GM12891 (cell line): Measurements from ENCODE around the gene PRF1.

Experiments
- PAX5 ChIP-seq: IDR thresholded peaks from 2 replicates; pipeline ENCODE4 v1.6.1; 2011; ENCODE audit warnings: low read length, moderate library complexity, mild to moderate bottlenecking; ENCODE audit not compliant: insufficient read depth, severe bottlenecking
- POLR2A ChIP-seq: IDR thresholded peaks from 2 replicates; pipeline ENCODE4 v1.6.1; 2011; ENCODE audit warnings: low read depth, low read length, control low read depth
- POLR2AphosphoS5 ChIP-seq: IDR thresholded peaks from 2 replicates; pipeline ENCODE4 v1.6.1; 2011; ENCODE audit warnings: low read depth, low read length, control low read depth
- POU2F2 ChIP-seq: IDR thresholded peaks from 2 replicates; pipeline ENCODE4 v1.6.1; 2011; ENCODE audit warnings: low read depth, mild to moderate bottlenecking, control low read depth, low read length, moderate library complexity
- SPI1 ChIP-seq: IDR thresholded peaks from 2 replicates; pipeline ENCODE4 v1.6.1; 2011; ENCODE audit warnings: low read depth, low read length, control low read depth
- TAF1 ChIP-seq: IDR thresholded peaks from 2 replicates; pipeline ENCODE4 v1.6.1; 2011; ENCODE audit warnings: low read depth, low read length, control low read depth

- TF ChIP-seq POLR2A (no peak), POLR2AphosphoS5 (no peak), TAF1 (no peak), PAX5 (no peak), SPI1 (no peak), POU2F2 (no peak)
Observed at GRCh38 chr10:70592746-70593512, 9.6 kb downstream of the PRF1 start.
